GM23338 (cell line): ENCODE results near the gene SNX30. TPM values are rescaled to one million over a fixed set of nuclear protein-coding genes. Genes with fewer than 3 reads are reported as not detected.

ENCODE experiments used
- ATAC-seq: fragments of 200-7000 bp; cut with Tn5 transposase; 3 replicates; pipeline ENCODE4 v1.9.1; 2020
- DNase-seq: peaks from one replicate; pipeline ENCODE4 v3.0.0-alpha.2; 2015; ENCODE audit warnings: low spot score
- H2AFZ ChIP-seq: fragments of 200-600 bp; sonication (generic); 2 replicates; pipeline ENCODE4 v1.8.0; 2016; ENCODE audit warnings: antibody characterized with exemption, mild to moderate bottlenecking, moderate library complexity
- H3F3A ChIP-seq: fragments of 200-600 bp; sonication (generic); replicated peaks from 2 replicates; pipeline ENCODE4 v1.8.0; 2017; ENCODE audit warnings: antibody characterized with exemption, mixed run types, low read depth
- H3K27ac ChIP-seq: fragments of 200-600 bp; sonication (generic); 2 replicates; pipeline ENCODE4 v1.6.1; 2016; ENCODE audit warnings: low read depth
- H3K27me3 ChIP-seq: fragments of 200-600 bp; sonication (generic); 2 replicates; pipeline ENCODE4 v1.8.0; 2016; ENCODE audit warnings: mild to moderate bottlenecking, mixed run types, moderate library complexity; ENCODE audit not compliant: insufficient read depth
- H3K36me3 ChIP-seq: fragments of 200-600 bp; sonication (generic); 2 replicates; pipeline ENCODE4 v1.8.0; 2016; ENCODE audit warnings: mild to moderate bottlenecking; ENCODE audit not compliant: insufficient read depth
- H3K4me1 ChIP-seq: fragments of 200-600 bp; sonication (generic); 2 replicates; pipeline ENCODE4 v1.8.0; 2016; ENCODE audit warnings: mild to moderate bottlenecking, moderate library complexity; ENCODE audit not compliant: insufficient read depth
- H3K4me2 ChIP-seq: fragments of 200-600 bp; sonication (generic); 2 replicates; pipeline ENCODE4 v1.7.1; 2017; ENCODE audit warnings: mixed run types
- H3K4me3 ChIP-seq: fragments of 200-600 bp; sonication (generic); 2 replicates; pipeline ENCODE4 v1.6.1; 2016; ENCODE audit warnings: mixed run types
- H3K79me2 ChIP-seq: fragments of 200-600 bp; sonication (generic); replicated peaks from 2 replicates; pipeline ENCODE4 v1.8.0; 2017; ENCODE audit warnings: mild to moderate bottlenecking; ENCODE audit not compliant: insufficient read depth
- H3K9me2 ChIP-seq: fragments of 200-600 bp; sonication (generic); 2 replicates; pipeline ENCODE4 v1.8.0; 2017; ENCODE audit not compliant: insufficient read depth
- H4K20me1 ChIP-seq: fragments of 200-600 bp; sonication (generic); replicated peaks from 2 replicates; pipeline ENCODE4 v1.8.0; 2017; ENCODE audit warnings: mild to moderate bottlenecking; ENCODE audit not compliant: insufficient read depth
- H3K27ac Mint-ChIP-seq: 2 replicates; pipeline ENCODE4 v1.8.0; 2020; ENCODE audit warnings: inconsistent platforms, mild to moderate bottlenecking, moderate library complexity, mixed read lengths
- H3K27me3 Mint-ChIP-seq: 3 replicates; pipeline ENCODE4 v1.8.0; 2022; ENCODE audit warnings: low read depth, mild to moderate bottlenecking, moderate library complexity, mixed read lengths, inconsistent platforms; ENCODE audit not compliant: insufficient read depth, poor library complexity
- H3K36me3 Mint-ChIP-seq: 3 replicates; pipeline ENCODE4 v1.8.0; 2021; ENCODE audit warnings: low read depth, mild to moderate bottlenecking, inconsistent platforms, moderate library complexity, mixed read lengths
- H3K4me1 Mint-ChIP-seq: 3 replicates; pipeline ENCODE4 v1.8.0; 2020; ENCODE audit warnings: mild to moderate bottlenecking, inconsistent platforms, mixed read lengths
- H3K4me3 Mint-ChIP-seq: 3 replicates; pipeline ENCODE4 v1.8.0; 2021; ENCODE audit warnings: moderate library complexity, mild to moderate bottlenecking, inconsistent platforms, mixed read lengths
- H3K9me3 Mint-ChIP-seq: 3 replicates; pipeline ENCODE4 v1.8.0; 2020; ENCODE audit warnings: moderate library complexity, mild to moderate bottlenecking, inconsistent platforms, mixed read lengths
- CREB1 ChIP-seq: fragments of 250-450 bp; sonication (Bioruptor Pico); IDR thresholded peaks from 2 replicates; pipeline ENCODE4 v1.5.0; 2020; ENCODE audit warnings: low read depth, mild to moderate bottlenecking, moderate library complexity
- CTCF ChIP-seq, 2 experiments: fragments of 200-600 bp in 1 of 2; sonication (generic) in 1 of 2; conservative IDR thresholded peaks; 2 replicates each; pipeline versions ENCODE4 v1.5.1 to v1.6.1; 2016 to 2017; ENCODE audit warnings: antibody characterized with exemption in 2 of 2, low read depth in 2 of 2, mild to moderate bottlenecking in 2 of 2, moderate library complexity in 1 of 2
- ETS1 ChIP-seq: IDR thresholded peaks from 2 replicates; pipeline ENCODE4 v1.6.1; 2016; ENCODE audit warnings: antibody characterized with exemption
- EZH2 ChIP-seq: fragments of 200-600 bp; sonication (generic); IDR thresholded peaks from one replicate; pipeline ENCODE4 v1.8.0; 2017; ENCODE audit warnings: antibody characterized with exemption, mild to moderate bottlenecking, low read depth; ENCODE audit not compliant: unreplicated experiment
- EZH2phosphoT487 ChIP-seq: fragments of 200-600 bp; sonication (generic); IDR thresholded peaks from one replicate; pipeline ENCODE4 v1.8.1; 2018; ENCODE audit warnings: antibody characterized with exemption; ENCODE audit not compliant: unreplicated experiment
- JUNB ChIP-seq: IDR thresholded peaks from one replicate; pipeline ENCODE4 v1.6.1; 2016; ENCODE audit warnings: antibody characterized with exemption; ENCODE audit not compliant: unreplicated experiment
- NANOG ChIP-seq: IDR thresholded peaks from 2 replicates; pipeline ENCODE4 v1.6.1; 2016; ENCODE audit warnings: antibody characterized with exemption, borderline replicate concordance
- POLR2AphosphoS5 ChIP-seq: IDR thresholded peaks from 2 replicates; pipeline ENCODE4 v1.6.1; 2016; ENCODE audit warnings: antibody characterized with exemption, low read depth
- REST ChIP-seq: IDR thresholded peaks from one replicate; pipeline ENCODE4 v1.6.1; 2018; ENCODE audit warnings: antibody characterized with exemption; ENCODE audit not compliant: unreplicated experiment
- STAT1 ChIP-seq: IDR thresholded peaks from one replicate; pipeline ENCODE4 v1.6.1; 2016; ENCODE audit warnings: antibody characterized with exemption; ENCODE audit not compliant: unreplicated experiment
- ZNF114 ChIP-seq: fragments of 250-450 bp; sonication (Bioruptor Pico); IDR thresholded peaks from 2 replicates; pipeline ENCODE4 v1.5.0; 2020; ENCODE audit warnings: mild to moderate bottlenecking, moderate library complexity
- ZNF331 ChIP-seq: fragments of 250-450 bp; sonication (Bioruptor Pico); IDR thresholded peaks from 2 replicates; pipeline ENCODE4 v1.5.0; 2020; ENCODE audit warnings: low read depth, mild to moderate bottlenecking, moderate library complexity
- ZNF462 ChIP-seq: fragments of 250-450 bp; sonication (Bioruptor Pico); IDR thresholded peaks from 2 replicates; pipeline ENCODE4 v1.5.0; 2020; ENCODE audit warnings: mild to moderate bottlenecking, moderate library complexity
- polyA plus RNA-seq: library from polyadenylated mRNA; unstranded; fragments of >200 nt; fragmentation: Nextera tagmentation; extraction: Ambion mirVana; gene quantifications from 2 replicates; pipeline ENCODE4 v1.2.1, GENCODE V29; 2016
- total RNA-seq: library from RNA; depleted of rRNA; stranded (reverse); fragments of >200 nt; shearing (Covaris generic); gene quantifications from 2 replicates; pipeline ENCODE4 v1.2.3, GENCODE V29; 2014

The SNX30 gene
- total and polyA plus RNA-seq, 2 experiments from 2014 or later = 2.1 to 17.8 TPM

- ATAC-seq (no peak), DNase-seq (no peak)
- no peak overlapping the region for H3K27ac Mint-ChIP-seq
- Histone ChIP-seq H3K4me1 (peaks cover 12% of the 10 kb centered on the region), H3F3A (peaks cover 10% of the 10 kb centered on the region; the same call in 1 of the 2 replicates), H3K36me3 (no peaks in the 10 kb centered on the region), H3K4me3 (peak overlapping the region; percentile 84; the same call in 1 of the 2 replicates), H3K27ac (no peak overlapping the region), H3K27me3 (peaks cover 12% of the 10 kb centered on the region), H3K79me2 (no peaks in the 10 kb centered on the region; the same call in 1 of the 2 replicates), H3K9me2 (no peaks in the 10 kb centered on the region), H2AFZ (no peak overlapping the region), H3K4me2 (peak overlapping the region; percentile 94), H4K20me1 (peaks cover 4% of the 10 kb centered on the region; the same call in 1 of the 2 replicates)
- TF ChIP-seq CREB1 (CRISPR knock-in tag) = no peak
- TF ChIP-seq STAT1 = no peak
- TF ChIP-seq ZNF114 = no peak
- no peak for TF ChIP-seq NANOG
- TF ChIP-seq EZH2phosphoT487 = no peak
- TF ChIP-seq EZH2 = no peak
- no peak for TF ChIP-seq POLR2AphosphoS5
- TF ChIP-seq ZNF462 (CRISPR knock-in tag) = no peak
- TF ChIP-seq CTCF (conservative IDR thresholded peaks at IDR 0.05; ENCODE audit: low read depth in 2 of 2) = no peak
- TF ChIP-seq ZNF331 (CRISPR knock-in tag) = no peak
- no peak for TF ChIP-seq ETS1
- no peak for TF ChIP-seq JUNB
- TF ChIP-seq REST = no peak
- peaks cover 23% of the 10 kb centered on the region for H3K4me1 Mint-ChIP-seq
- H3K27me3 Mint-ChIP-seq = peaks cover 11% of the 10 kb centered on the region
- no peaks in the 10 kb centered on the region; the same call in 2 of the 3 replicates for H3K36me3 Mint-ChIP-seq
- no peak overlapping the region for H3K4me3 Mint-ChIP-seq
- H3K9me3 Mint-ChIP-seq = no peaks in the 10 kb centered on the region
Measured at GRCh38 chr9:112752334-112753125, 2.0 kb downstream of the SNX30 start.
